ENCODE data around the gene SLIT1.
"Not testable (repeated sequence)": the region's sequence is repeated elsewhere in the genome, so short reads cannot be mapped to it uniquely, and the experiment has no call there.

Gene SLIT1

GRCh38 chr10:97090035-97090434, 95.7 kb downstream of the SLIT1 start:
- no peak overlapping the region for H2BK120ac ChIP-seq (ENCODE audit: low read depth, low read length)
- H3K4me1 ChIP-seq (ENCODE audit: control insufficient read depth, low read depth, low read length), result peaks cover 2% of the 10 kb centered on the region
- DNase-seq, result peak; percentile 50
- H3K23ac ChIP-seq (ENCODE audit: low read length), result no peak overlapping the region
- no peaks in the 10 kb centered on the region for H3K27me3 ChIP-seq (ENCODE audit: insufficient read depth, low read length, poor library complexity)
- H3K79me1 ChIP-seq (ENCODE audit: low read length), result no peaks in the 10 kb centered on the region
- H3K18ac ChIP-seq (ENCODE audit: low read length), result no peak overlapping the region
- WGBS (ENCODE audit: extremely low coverage, insufficient coverage, low lambda C conversion rate), result no CpG with 5 or more reads among the region's 10 CpGs
- H3K27ac ChIP-seq (ENCODE audit: low read depth, low read length), result no peak overlapping the region
- H3K4me2 ChIP-seq (ENCODE audit: low read length), result no peak overlapping the region
- H3K79me2 ChIP-seq (ENCODE audit: control insufficient read depth, insufficient read depth, low read length), result no peaks in the 10 kb centered on the region
- no peak overlapping the region for H3K4ac ChIP-seq (ENCODE audit: low read depth, low read length)
- no peak overlapping the region for H3K4me3 ChIP-seq (ENCODE audit: low read length)
- no peak overlapping the region for H3K56ac ChIP-seq (ENCODE audit: low read length)
- H2BK5ac ChIP-seq (ENCODE audit: low read length), result no peak overlapping the region
- H3K36me3 ChIP-seq (ENCODE audit: control insufficient read depth, insufficient read depth, low read length), result no peaks in the 10 kb centered on the region
- H2BK15ac ChIP-seq (replicated peaks; ENCODE audit: low read depth), result no peak overlapping the region
- no peak overlapping the region for H2AK5ac ChIP-seq (ENCODE audit: low read length)
- no peak overlapping the region for H4K8ac ChIP-seq (ENCODE audit: low read depth, low read length)
- no peak overlapping the region for H4K5ac ChIP-seq (ENCODE audit: low read length)
- no peak overlapping the region for H3K9ac ChIP-seq (ENCODE audit: low read length)

- no CpG with 5 or more reads among the region's 15 CpGs for WGBS (ENCODE audit: extremely low coverage, insufficient coverage, low lambda C conversion rate)
These were observed 96.4 kb downstream of the SLIT1 start for GRCh38 chr10:97089209-97089870.

DNA sequence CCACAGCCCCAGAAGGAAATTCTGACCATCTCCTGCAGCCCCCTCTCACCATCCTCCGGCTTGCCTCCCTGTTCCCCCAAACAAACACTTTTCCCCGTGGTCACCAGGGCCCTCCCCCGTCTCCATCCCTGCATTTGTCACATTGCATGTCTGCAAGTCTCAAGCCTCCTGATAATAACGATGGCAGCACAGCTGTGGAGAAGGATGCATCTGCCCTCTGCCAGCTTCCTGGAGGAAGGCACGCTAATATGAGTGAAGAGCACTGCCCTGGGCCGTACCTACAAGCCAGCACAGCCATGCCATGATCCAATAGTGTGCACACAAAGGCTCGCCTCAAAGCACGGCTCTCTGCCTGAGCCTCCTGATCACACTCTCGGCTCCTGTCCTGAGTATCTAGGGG, 98.5 kb downstream of the SLIT1 start:
- Histone ChIP-seq H4K5ac (ENCODE audit: low read length) (no peak overlapping the region), H3K36me3 (ENCODE audit: control insufficient read depth, insufficient read depth, low read length) (no peaks in the 10 kb centered on the region), H3K27me3 (ENCODE audit: insufficient read depth, low read length, poor library complexity) (no peaks in the 10 kb centered on the region), H3K4me3 (ENCODE audit: low read length) (no peak overlapping the region), H3K79me2 (ENCODE audit: control insufficient read depth, insufficient read depth, low read length) (no peaks in the 10 kb centered on the region), H3K4me2 (ENCODE audit: low read length) (no peak overlapping the region), H3K79me1 (ENCODE audit: low read length) (no peaks in the 10 kb centered on the region), H3K9ac (ENCODE audit: low read length) (no peak overlapping the region), H3K18ac (ENCODE audit: low read length) (no peak overlapping the region), H3K27ac (ENCODE audit: low read depth, low read length) (no peak overlapping the region), H2BK120ac (ENCODE audit: low read depth, low read length) (no peak overlapping the region), H2BK15ac (replicated peaks; ENCODE audit: low read depth) (no peak overlapping the region), H4K8ac (ENCODE audit: low read depth, low read length) (no peak overlapping the region), H3K56ac (ENCODE audit: low read length) (no peak overlapping the region), H3K4ac (ENCODE audit: low read depth, low read length) (no peak overlapping the region), H2AK5ac (ENCODE audit: low read length) (no peak overlapping the region), H3K4me1 (ENCODE audit: control insufficient read depth, low read depth, low read length) (peaks cover 2% of the 10 kb centered on the region), H2BK5ac (ENCODE audit: low read length) (no peak overlapping the region), H3K23ac (ENCODE audit: low read length) (no peak overlapping the region)
- no peak for DNase-seq
- WGBS (ENCODE audit: extremely low coverage, insufficient coverage, low lambda C conversion rate), result no CpG with 5 or more reads among the region's 9 CpGs

More at GRCh38 chr10:97089209-97089870, 96.4 kb downstream of the SLIT1 start:
- Histone ChIP-seq H3K4me2 (ENCODE audit: low read length) (no peak overlapping the region), H3K4me3 (ENCODE audit: low read length) (no peak overlapping the region), H2BK120ac (ENCODE audit: low read depth, low read length) (no peak overlapping the region), H3K9ac (ENCODE audit: low read length) (no peak overlapping the region), H2BK5ac (ENCODE audit: low read length) (no peak overlapping the region), H3K18ac (ENCODE audit: low read length) (no peak overlapping the region), H3K4me1 (ENCODE audit: control insufficient read depth, low read depth, low read length) (peaks cover 2% of the 10 kb centered on the region), H4K8ac (ENCODE audit: low read depth, low read length) (no peak overlapping the region), H3K79me1 (ENCODE audit: low read length) (no peaks in the 10 kb centered on the region), H3K27ac (ENCODE audit: low read depth, low read length) (peak overlapping the region; percentile 28), H3K36me3 (ENCODE audit: control insufficient read depth, insufficient read depth, low read length) (no peaks in the 10 kb centered on the region), H3K4ac (ENCODE audit: low read depth, low read length) (no peak overlapping the region), H2AK5ac (ENCODE audit: low read length) (no peak overlapping the region), H3K27me3 (ENCODE audit: insufficient read depth, low read length, poor library complexity) (no peaks in the 10 kb centered on the region), H3K56ac (ENCODE audit: low read length) (no peak overlapping the region), H3K23ac (ENCODE audit: low read length) (no peak overlapping the region), H3K79me2 (ENCODE audit: control insufficient read depth, insufficient read depth, low read length) (no peaks in the 10 kb centered on the region), H2BK15ac (replicated peaks; ENCODE audit: low read depth) (no peak overlapping the region), H4K5ac (ENCODE audit: low read length) (no peak overlapping the region)
- DNase-seq, result peak; percentile 68

- Histone ChIP-seq H3K4me1 (ENCODE audit: control insufficient read depth, low read depth, low read length) (peaks cover 2% of the 10 kb centered on the region), H3K4me2 (ENCODE audit: low read length) (no peak overlapping the region), H2BK5ac (ENCODE audit: low read length) (no peak overlapping the region), H3K56ac (ENCODE audit: low read length) (no peak overlapping the region), H3K79me1 (ENCODE audit: low read length) (no peaks in the 10 kb centered on the region), H3K36me3 (ENCODE audit: control insufficient read depth, insufficient read depth, low read length) (no peaks in the 10 kb centered on the region), H3K27me3 (ENCODE audit: insufficient read depth, low read length, poor library complexity) (no peaks in the 10 kb centered on the region), H3K23ac (ENCODE audit: low read length) (no peak overlapping the region), H3K9ac (ENCODE audit: low read length) (no peak overlapping the region), H3K4ac (ENCODE audit: low read depth, low read length) (no peak overlapping the region), H4K8ac (ENCODE audit: low read depth, low read length) (no peak overlapping the region), H3K4me3 (ENCODE audit: low read length) (no peak overlapping the region), H3K18ac (ENCODE audit: low read length) (no peak overlapping the region), H2AK5ac (ENCODE audit: low read length) (no peak overlapping the region), H3K79me2 (ENCODE audit: control insufficient read depth, insufficient read depth, low read length) (no peaks in the 10 kb centered on the region), H4K5ac (ENCODE audit: low read length) (no peak overlapping the region), H3K27ac (ENCODE audit: low read depth, low read length) (no peak overlapping the region), H2BK15ac (replicated peaks; ENCODE audit: low read depth) (no peak overlapping the region), H2BK120ac (ENCODE audit: low read depth, low read length) (no peak overlapping the region)
- no peak for DNase-seq
- no CpG with 5 or more reads among the region's 1 CpG for WGBS (ENCODE audit: extremely low coverage, insufficient coverage, low lambda C conversion rate)
These were observed 99.2 kb downstream of the SLIT1 start for GRCh38 chr10:97086530-97086929.

- Histone ChIP-seq H3K4me3 (ENCODE audit: low read length) (no peak overlapping the region), H3K23ac (ENCODE audit: low read length) (no peak overlapping the region), H2BK5ac (ENCODE audit: low read length) (no peak overlapping the region), H3K4me2 (ENCODE audit: low read length) (no peak overlapping the region), H3K56ac (ENCODE audit: low read length) (no peak overlapping the region), H3K79me1 (ENCODE audit: low read length) (no peaks in the 10 kb centered on the region), H3K18ac (ENCODE audit: low read length) (no peak overlapping the region), H2BK120ac (ENCODE audit: low read depth, low read length) (no peak overlapping the region), H4K5ac (ENCODE audit: low read length) (no peak overlapping the region), H4K8ac (ENCODE audit: low read depth, low read length) (no peak overlapping the region), H3K27ac (ENCODE audit: low read depth, low read length) (no peak overlapping the region), H3K79me2 (ENCODE audit: control insufficient read depth, insufficient read depth, low read length) (no peaks in the 10 kb centered on the region), H3K27me3 (ENCODE audit: insufficient read depth, low read length, poor library complexity) (no peaks in the 10 kb centered on the region), H3K4ac (ENCODE audit: low read depth, low read length) (no peak overlapping the region), H3K9ac (ENCODE audit: low read length) (no peak overlapping the region), H2AK5ac (ENCODE audit: low read length) (no peak overlapping the region), H3K4me1 (ENCODE audit: control insufficient read depth, low read depth, low read length) (peaks cover 2% of the 10 kb centered on the region), H3K36me3 (ENCODE audit: control insufficient read depth, insufficient read depth, low read length) (no peaks in the 10 kb centered on the region), H2BK15ac (replicated peaks; ENCODE audit: low read depth) (no peak overlapping the region)
- WGBS (ENCODE audit: extremely low coverage, insufficient coverage, low lambda C conversion rate), result no CpG with 5 or more reads among the region's 9 CpGs
- DNase-seq, result no peak
These were observed 102.4 kb downstream of the SLIT1 start for GRCh38 chr10:97083228-97083829.

- not testable (repeated sequence) for H3K4ac ChIP-seq (ENCODE audit: low read depth, low read length); H3K18ac ChIP-seq (ENCODE audit: low read length); H2BK15ac ChIP-seq (replicated peaks; ENCODE audit: low read depth); H3K27ac ChIP-seq (ENCODE audit: low read depth, low read length); H3K56ac ChIP-seq (ENCODE audit: low read length); H3K27me3 ChIP-seq (ENCODE audit: insufficient read depth, low read length, poor library complexity); H3K4me1 ChIP-seq (ENCODE audit: control insufficient read depth, low read depth, low read length); H3K23ac ChIP-seq (ENCODE audit: low read length); H2BK120ac ChIP-seq (ENCODE audit: low read depth, low read length); DNase-seq; H3K79me2 ChIP-seq (ENCODE audit: control insufficient read depth, insufficient read depth, low read length); H3K36me3 ChIP-seq (ENCODE audit: control insufficient read depth, insufficient read depth, low read length); H3K9ac ChIP-seq (ENCODE audit: low read length); H3K4me2 ChIP-seq (ENCODE audit: low read length); H4K8ac ChIP-seq (ENCODE audit: low read depth, low read length); H3K79me1 ChIP-seq (ENCODE audit: low read length); H2AK5ac ChIP-seq (ENCODE audit: low read length); H4K5ac ChIP-seq (ENCODE audit: low read length); H3K4me3 ChIP-seq (ENCODE audit: low read length); H2BK5ac ChIP-seq (ENCODE audit: low read length)
- no CpG with 5 or more reads among the region's 7 CpGs for WGBS (ENCODE audit: extremely low coverage, insufficient coverage, low lambda C conversion rate)
These were observed 103.2 kb downstream of the SLIT1 start for GRCh38 chr10:97082575-97082974.
